ENCODE data around the gene HOXA9. TPM values are rescaled to one million over a fixed set of nuclear protein-coding genes. Genes with fewer than 3 reads are reported as not detected.
A peak's percentile ranks its signal among the peaks of the same experiment; 100 is the strongest.

Gene HOXA9
- total RNA-seq, 1 donor from 2014 or later, result 9.1 TPM

DNA sequence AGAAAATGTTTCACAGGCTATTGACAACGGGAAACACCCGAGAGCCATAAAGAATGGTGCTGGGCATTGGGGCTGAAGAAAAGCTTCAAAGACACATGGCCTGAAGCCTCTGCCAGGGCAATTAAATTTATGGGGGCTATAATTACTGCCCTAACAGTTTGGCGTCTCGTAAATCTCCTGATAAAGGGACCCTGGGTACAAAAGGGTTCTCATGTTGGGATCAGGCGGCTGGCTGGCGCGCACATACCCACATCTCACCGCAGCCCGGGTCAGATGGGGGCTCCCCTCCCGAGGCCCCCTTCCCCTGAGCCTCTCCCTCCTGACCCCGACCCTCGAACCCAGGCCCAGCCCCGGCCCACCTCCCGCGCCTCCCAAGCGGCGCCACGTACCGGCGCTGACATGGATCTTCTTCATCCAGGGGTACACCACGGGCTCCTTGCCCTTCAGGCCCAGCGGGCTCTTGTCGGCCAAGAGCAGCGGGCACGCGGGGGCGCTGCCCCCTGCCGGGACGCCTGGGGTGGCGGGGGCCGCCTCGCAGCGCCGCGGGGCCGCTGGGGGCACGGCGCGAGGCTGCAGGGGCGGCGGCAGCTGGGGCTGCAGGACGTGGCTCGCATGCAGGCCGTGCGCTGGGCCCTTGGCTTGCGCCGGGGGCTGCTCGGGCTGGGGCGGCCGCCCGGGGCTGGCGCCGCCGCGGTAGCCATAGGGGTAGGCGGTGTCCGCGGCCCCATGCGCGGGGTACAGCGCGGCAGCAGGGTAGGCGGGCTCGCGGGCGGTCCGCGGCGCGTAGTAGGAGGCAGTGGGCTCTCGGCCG, 35.4 kb downstream of the HOXA9 start:
- DNase-seq (ENCODE audit: low read depth), result peak; percentile 81

DNA sequence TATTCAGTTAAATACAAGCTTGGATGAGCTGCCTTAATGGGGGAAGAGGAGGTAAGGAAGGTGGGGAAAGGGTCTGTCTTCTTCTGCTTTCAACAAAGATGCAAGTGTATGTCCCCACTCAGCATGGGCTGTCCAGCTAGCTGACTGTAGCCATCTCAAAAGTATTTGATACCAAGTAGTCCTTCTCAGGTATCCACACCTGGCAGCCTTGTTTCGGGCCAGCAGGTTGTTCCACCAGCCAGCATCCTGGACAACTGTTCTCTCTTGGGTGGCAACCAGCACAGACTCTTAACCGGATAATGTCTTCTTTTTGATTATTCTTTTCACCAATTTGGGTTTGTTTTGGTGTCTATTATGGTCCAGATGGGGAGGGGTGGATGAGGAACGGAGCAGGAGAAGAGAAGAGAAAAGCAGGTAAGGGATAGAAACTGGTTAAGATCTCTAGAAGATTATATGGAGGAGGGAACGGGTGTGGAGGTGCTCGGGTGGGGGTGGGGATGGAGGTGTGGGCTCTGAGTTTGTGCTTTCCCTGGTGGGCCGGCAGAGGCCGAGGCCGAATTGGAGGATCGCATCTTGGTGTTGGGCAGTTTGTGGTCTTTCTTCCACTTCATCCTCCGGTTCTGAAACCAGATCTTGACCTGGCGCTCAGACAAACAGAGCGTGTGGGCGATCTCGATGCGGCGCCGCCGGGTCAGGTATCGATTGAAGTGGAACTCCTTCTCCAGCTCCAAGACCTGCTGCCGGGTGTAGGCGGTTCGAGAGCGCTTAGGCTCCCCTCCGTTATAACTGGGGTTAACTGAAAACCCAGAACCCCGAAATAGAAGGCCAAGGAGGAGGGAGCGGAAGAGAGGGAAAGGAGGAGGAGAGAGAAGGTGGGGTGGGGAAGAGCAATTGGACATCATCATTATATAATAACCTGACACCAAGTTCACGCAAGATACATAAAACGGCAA, 36.3 kb downstream of the HOXA9 start:
- no peak for DNase-seq (ENCODE audit: low read depth)

DNA sequence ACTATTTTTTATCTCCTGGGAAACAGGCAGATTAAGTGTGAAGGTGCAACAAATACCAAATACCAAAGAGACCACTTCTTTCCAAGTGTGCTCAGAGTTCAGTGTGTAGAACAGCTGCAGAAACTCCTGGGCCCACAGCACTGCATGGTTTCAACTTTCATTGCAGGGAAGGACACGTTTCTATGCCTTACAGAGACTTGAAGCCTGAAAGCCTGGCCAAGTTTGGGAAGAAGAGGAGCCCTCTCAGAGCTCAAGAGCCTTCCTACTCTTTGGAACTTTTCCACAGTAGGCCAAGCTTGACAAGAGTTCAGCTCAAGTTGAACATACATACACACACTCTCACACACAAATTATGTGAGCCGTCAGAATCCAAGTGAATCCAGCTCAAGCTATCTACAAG, 37.3 kb downstream of the HOXA9 start:
- peak; percentile 82 for DNase-seq (ENCODE audit: low read depth)

DNA sequence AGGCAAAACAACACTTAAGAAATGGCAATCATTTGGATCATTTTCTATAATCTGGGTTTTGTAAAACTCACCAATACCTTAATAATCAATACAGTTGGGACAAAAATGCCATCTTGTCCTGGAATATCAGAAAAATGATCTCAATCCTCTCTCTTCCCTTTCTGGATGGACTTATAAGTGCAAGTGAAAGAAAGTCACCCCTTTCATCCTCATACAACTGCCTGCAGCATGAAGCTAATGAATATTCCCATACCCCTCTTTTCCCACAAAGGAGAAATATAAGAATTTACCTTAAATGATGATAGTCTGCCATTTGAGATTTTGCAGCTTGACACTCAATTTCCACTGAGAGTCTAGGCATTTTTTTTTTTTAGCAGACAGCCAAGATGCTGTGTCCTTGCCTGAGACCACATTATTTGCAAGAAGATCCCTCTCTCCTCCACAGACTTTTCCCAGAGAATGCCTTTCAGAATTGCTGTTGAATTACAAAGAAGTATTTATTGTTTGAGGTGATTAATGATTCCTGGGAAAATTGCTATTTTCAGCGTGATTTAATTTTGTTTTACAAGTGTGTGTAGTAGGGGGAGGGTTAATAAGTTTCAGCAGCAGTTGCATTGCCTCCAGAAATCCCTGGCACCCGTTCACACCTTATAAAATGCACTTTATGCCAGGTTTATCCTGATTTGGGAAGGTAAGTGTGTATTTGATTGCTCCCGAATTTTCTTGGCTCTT, 38.6 kb downstream of the HOXA9 start:
- no peak for DNase-seq (ENCODE audit: low read depth)

DNA sequence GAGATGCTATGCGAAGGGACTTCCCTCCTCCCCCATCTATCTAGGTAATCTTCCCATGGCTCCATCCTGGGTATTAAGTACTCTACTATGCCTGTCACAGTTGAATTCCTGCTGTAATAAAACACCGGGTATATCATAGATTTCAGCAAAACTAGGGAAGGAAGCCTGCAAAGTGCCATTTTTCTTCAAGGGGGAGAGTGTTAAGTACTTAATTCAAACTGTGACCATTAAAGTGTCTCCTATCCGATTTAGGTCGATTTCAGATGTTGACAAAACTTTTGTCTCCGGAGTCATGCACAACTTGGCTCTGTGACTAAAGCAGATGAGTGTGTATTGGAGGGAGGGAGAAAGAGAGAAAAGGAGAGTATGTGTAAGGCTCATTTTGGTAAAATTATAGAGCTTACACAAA, 39.3 kb downstream of the HOXA9 start:
- no peak for DNase-seq (ENCODE audit: low read depth)

DNA sequence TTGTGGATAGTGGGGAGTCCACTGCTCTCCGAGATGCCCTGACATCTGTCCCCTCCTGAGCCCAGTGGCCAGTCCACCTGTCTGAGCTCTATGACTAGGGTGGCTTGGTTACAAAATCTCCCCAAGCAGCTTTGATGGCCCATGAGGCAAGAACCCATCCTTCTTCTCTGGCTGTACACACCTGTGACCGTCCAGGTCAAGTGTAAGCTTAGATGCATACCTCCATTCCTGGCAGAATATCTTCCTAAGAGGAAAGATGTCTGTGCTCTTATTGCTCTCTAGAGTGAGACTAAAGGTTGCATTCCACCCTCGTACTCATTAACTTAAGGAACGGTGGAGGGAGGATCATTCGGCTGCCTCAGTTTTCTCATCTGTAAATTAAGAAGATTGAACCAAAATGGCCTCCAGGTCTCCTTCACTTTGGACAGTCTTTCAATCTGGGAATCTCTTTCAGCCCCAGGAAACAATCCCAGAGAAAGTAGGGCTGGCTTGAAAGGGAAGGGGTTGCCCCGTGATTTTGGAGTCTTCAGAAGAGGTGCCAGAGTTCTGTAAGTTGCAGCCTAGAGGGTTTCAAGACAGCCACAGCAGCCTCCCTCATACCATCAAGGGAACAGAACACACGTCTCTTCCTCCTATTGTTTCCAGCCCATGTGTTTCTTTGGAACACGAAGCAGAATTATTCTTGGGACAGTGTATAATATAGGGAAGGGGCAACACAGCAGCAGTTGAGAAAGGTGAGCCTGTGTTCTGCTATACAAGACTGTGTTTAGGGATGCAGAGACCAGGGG, 40.2 kb downstream of the HOXA9 start:
- DNase-seq (ENCODE audit: low read depth), result peak; percentile 88

DNA sequence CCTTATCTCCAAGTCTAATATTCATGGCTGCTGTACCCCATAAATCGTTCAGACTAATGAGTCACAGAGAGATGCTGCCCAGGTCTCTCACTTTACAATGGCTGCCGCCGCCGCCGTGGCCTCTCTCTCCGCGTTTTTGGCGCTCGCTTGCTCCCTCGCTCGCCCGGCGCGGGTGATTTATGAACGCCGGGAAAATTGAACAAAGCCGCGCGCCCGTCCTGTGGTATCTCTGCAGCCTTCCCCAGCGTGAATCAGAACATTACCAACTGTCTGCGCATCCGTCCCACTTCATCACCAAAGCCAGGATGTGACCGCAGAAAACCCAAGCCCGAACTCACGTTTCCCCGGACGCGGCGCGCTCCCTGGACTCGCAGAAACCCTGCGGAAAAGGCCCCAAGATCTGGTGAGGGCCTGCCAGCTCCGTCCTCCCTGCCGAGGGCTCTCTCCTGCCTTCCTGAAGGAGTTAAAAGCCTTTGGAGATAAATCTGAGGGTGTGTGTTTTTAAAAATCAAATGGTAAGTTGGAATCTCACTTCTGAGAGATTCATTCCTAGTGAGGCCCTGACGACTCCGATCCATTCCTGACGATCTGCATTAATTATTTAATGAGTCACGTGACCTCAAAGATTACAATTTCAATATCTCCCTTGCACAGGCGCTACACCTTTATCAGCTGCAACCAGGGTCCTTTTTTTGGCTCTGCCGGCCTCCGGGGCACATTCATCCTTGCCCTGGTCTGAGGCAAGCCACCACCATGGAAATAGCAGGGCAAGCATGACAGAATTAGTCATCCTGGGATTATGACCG, 41.0 kb downstream of the HOXA9 start:
- DNase-seq (ENCODE audit: low read depth), result no peak

DNA sequence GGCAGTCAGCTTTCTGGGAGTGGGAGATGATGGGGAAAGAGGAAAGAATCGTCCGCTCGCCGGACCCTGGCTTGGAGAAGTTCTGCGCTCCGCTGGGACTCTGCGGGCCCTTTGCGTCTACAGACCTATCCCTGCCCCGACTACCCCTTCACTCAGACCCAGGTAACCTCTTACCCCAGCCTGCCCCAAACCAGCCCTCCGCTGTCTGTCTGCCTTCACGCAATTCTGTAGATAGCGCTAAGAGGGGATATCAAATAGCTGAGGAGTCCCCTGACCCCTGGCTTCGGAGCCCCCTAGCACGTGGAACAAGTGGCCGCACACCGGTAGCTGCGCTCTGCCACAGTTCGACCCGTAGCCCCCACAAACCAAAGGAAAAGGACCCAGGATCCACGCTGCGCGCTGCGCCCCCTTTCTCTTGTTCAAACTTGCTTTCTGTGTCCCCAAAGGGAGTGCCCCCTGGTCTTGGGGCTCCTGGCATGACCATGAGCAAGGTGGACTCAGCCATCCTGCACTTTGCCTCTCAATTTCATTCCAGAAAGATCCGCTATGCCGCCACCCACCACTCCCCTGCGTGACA, 41.8 kb downstream of the HOXA9 start:
- DNase-seq (ENCODE audit: low read depth), result no peak

DNA sequence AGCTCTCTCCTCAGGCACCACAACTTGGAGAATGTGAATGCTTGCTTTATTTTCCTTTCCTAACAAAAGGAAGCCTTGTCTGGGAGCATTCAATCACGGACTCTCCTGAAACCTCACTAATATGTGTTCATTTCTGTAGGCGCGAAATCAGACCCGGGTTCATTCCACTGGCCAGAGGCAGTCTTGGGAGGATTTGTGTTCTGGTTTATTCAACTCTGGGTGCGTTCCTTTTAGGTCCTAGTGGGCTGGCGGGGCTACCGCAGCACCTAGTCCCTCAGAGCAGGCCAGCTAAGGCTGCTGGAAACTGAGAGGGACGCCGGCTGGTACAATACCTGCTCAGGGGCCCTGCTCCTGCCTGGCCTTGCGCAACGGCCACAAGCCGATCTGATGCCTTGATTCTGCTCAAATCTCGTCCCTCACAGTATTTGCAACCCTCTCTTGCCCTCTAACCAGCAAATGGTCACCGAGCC, 42.3 kb downstream of the HOXA9 start:
- DNase-seq (ENCODE audit: low read depth), result no peak

DNA sequence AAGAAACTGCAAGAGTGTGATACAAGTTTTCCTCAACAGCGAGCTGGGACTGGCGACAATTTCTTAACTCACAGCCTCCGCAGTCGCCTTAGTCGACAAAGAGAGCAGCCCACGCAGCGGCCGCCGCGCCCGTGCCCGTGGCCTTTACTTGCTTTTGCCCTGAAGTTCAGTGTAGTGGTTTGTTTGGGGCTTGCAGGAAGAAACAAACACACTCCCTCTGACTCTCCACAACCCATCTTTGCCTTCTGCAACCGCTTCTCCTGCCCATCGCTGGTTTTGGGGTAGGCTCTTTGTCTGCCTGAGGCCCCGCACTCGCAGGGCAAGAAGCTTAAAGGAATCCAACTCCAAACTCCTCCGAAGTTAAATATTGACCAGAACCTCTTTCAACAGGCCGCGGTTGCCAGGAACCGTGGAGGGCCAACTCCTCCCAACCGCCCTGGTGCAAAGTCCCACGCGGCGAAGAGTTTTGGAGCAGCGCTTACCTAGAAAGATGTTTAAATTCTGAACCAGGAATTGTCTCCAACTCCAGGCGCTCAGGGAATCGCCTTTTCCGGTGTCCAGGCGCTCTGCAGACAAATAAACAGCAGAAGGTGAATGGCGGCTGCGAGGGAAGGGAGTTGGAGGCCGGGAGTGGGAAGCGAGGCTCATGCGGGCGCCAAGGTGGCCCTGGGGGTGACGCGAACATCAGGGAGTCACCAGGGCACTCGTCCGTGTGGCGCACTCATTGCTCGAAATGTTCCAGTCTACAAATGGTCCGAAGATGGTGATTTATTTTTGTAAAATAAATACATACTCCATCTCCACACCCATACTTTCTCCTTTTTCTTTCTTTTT, 43.0 kb downstream of the HOXA9 start:
- no peak for DNase-seq (ENCODE audit: low read depth)

DNA sequence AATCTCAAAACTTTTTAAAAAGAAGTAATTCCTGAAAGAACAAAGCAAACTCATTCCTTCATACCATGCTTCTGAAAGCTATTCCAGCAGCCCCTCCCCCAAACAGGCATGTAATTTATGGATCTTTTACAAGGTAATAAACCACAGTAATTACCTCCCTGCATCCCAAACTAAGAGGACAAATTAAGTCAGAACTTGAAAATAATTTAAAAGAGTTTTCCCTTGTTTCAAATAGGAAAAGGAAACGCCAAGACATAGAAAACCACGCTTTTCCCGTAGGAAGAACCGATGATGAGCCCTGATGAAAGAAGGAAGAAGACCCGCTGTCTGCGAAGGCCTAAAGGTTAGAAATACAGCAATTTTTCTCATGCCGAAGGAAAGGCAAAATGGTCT, 43.7 kb downstream of the HOXA9 start:
- DNase-seq (ENCODE audit: low read depth), result no peak

DNA sequence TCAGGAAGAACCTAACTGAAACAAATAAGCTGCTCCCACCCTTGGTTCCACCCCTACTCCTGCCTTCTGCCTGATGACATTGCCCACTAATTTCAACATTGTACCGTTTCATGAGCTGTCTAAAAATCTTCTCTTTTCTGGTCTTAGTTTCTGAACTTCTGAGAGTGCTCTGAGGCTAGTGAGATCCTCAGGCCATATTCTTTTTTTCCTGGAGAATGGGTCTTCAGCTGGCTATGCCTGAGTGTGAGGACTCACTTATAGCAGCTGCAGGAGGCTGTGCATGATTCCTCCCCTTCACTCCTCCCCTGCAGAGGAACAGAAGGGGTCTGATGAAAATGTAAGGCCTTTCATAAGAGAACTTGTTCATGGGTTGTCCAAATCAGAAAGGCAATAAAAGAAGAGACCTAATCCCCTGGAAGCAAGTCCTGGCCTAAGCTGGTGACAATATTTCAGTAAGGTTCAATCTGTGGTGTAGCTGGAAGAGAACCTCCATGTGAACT, 45.9 kb downstream of the HOXA9 start:
- no peak for DNase-seq (ENCODE audit: low read depth)

DNA sequence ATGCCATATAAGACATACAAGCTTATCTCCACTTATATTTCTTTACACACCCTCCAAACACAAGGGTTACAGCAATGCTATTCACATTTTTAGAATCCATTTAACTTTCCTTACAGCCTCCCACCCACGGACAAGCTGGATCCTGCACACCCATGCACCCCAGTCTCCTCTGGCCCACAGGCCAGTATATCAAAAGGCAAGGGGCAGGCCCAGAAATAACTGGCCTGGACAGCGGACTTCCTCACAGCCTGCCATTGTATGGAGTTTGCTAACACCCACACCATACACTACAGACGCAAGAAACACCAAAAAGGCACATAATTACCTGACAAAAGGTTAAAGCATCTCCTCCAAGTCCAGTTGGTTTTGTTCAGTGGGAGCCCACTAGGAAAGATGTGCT, 46.8 kb downstream of the HOXA9 start:
- DNase-seq (ENCODE audit: low read depth), result no peak

DNA sequence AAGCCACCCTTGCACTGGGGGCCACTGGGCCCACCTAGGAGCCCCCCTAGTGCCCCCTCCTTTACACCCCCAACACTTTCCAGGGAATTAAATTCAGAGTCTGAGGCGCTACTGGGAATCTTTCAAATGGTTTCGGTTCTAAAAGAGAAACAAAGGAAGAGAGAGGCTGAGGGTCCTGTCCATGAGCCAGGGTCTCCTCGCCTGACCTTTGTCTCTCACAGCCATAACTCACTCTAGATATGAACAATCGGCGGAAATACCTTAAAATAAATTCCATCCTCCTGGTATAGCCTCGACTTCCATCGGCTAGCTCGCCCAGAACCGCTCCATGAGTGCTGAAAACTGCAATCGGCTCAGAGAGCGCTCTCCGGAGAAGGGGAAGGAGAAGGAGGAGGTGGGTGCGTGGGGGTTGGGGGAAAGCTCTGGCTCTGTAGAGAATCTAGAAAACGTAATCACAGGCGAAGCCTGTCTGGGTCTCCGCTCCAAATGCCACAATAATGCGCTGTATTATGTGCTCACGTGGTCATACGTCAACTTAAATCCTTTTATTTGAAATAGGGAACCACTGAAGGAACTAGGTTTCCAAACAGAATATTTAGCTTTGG, 47.3 kb downstream of the HOXA9 start:
- no peak for DNase-seq (ENCODE audit: low read depth)

DNA sequence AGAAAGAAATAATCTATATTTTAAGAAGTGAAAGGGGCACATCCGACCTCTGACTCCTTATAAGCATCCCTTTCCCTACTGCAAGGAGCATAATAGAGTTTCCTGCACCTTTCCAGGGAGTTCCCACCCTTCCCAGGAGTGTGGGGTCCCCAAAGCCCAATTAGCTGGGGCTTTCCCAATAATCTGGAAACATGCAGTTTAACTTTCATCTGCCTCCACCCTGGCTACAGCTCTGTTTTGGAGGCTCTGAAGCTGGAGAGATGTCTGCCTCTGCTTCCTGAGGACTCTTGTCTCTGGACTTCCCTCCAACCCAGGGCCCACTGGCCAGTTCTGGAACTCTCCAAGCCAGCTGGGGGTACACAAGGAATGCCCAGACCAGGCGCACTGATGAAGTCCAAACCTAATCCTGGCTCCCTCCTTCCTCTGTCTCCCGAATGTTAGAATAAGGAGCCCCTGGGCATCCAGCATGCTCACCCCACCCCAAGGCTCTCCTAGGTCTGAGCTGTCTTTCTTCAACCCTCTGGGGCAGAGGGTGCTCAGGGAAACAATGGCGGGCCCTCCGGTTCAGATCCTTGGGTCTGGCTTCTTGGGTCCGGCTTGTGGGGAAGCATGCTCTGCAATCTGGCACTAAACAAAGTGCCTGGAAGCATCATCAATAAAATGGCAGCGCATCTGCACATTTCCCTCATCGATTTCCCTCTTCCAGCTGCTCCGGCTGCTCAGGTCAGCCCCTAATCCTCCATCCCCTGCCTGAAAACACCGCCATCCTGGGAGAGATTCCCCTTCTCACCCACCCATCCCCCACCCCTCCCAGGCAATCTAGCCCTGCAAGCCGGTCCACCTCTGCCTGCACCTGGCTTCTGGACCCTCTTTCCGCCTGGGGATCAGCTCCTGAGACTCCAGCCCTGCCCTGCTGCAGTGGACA, 48.1 kb downstream of the HOXA9 start:
- DNase-seq (ENCODE audit: low read depth), result no peak

DNA sequence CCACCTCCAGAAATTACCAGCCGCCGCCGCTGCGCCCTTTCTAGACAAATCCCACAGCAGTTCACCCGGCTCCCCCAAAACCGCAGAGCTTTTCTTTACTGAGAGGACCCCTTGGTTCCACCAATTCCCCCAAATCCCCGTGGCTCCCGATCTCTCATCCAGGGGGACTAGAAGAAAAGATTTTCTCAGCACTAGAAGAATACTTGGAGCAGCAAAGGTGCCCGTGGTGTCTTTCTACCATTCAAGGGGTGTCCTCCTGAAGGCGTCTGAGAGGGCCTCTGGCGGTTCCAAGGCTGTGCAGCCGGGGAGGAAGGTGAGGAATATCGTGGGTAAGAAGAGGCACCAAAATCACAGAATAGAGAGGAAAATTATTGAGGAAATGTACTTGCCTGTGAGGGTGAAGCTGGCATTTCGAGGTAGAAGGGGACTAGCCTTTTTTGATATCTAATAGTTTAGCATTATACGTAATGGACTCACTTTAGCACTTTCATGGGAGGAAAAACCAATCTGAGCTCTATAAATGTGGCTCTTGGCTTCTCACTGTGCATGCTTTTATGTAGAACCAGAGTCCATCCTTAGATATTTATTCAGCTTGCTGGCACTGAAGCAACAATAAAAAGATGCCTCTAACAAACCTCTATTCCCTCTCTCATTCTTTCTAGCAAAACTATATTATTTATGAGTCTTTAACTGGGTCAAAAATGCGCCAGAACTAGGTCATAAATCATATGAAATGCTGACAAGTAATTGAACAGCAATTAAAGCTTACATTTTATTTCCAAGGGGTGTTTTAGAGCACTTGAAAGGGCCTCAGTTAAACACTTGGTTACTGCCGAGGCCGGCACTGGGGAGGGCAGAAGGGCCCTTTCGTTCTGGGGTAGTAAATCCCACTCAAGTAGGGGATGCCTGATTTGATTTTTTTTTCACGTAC, 49.0 kb downstream of the HOXA9 start:
- no peak for DNase-seq (ENCODE audit: low read depth)
